HG03565 (cell line): Measurements from ENCODE around the gene CSNK2A3.
"Not testable (repeated sequence)": the region's sequence is repeated elsewhere in the genome, so short reads cannot be mapped to it uniquely, and the experiment has no call there.

Experiments
- ATAC-seq: cut with Tn5 transposase; IDR thresholded peaks from one replicate; pipeline ENCODE4 v1.9.1; 2021; ENCODE audit warnings: mild to moderate bottlenecking, moderate library complexity; ENCODE audit not compliant: unreplicated experiment

The CSNK2A3 gene

GRCh38 chr11:11352878-11353277 is at the start of gene CSNK2A3:
TSS of gene CSNK2A3 (minus strand) at chr11:11353250. CDS start at chr11:11353119, 131 bp downstream.
- ATAC-seq, result not testable (repeated sequence)

DNA sequence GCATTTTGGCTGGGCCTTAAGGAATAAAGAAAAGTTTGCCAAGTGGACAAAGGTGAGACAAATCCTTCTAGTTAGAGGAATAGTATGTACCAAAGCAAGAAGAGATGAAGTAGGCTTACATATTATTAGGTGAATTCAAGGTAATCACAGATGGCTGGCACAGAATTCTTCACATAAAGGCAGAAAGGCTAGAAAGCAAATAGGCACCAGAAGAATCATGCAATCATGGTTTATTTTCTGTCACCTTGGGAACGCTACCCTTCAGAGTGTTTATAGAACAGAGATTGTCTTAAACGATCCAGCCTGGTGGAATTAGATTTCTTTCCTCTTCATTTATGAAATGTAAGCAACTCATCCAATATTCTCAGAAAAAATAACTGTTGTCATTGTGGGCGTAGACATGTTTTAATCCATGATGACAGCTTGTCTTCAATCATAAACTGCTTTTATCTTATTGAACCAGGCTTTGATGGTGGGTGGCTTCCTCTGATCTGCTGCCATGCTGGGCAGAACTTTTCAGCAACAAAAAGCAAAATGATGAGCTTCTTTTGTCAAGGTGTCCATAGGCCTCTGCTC is 49.0 kb upstream of the CSNK2A3 start:
- no peak for ATAC-seq

- no peak for ATAC-seq
Observed at GRCh38 chr11:11400635-11401232, 47.7 kb upstream of the CSNK2A3 start.

DNA sequence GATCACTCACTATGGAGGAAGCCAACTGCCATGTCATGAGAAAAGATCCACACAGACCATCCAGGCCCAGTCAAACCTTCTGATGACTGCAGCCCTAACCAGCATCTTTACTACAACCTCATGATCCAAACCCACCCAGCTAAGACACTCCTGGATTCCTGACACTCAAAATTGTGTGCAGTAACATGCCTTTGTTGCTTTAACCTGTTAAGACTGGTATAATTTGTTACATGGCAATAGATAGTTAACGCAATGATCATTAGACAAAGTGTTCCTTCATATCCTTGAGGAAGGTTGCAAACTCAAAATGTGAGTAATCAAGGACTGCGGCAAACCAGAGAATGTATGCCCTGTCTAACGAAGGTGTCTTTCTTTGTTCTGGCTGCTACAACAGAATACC is 47.1 kb upstream of the CSNK2A3 start:
- no peak for ATAC-seq

DNA sequence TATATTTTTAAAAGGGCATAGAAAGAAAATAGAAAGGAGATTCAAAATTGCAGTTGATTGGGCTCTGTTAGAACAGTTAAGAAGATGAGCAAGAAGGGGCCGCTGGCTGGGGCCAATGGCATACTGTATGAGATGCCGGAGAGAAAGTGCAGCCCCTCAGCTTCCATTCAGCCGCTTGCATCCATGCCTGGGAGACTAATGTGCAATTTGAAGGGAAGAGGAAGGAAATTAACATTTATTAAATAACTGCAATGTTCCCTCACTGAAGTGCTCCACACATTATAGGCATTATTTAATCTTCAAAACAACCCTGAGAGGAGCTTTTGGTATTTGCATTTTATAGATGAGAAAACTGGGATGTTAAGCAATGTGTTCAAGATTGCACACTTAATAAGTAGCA is 44.7 kb upstream of the CSNK2A3 start:
- no peak for ATAC-seq

- no peak for ATAC-seq
Observed at GRCh38 chr11:11397036-11397415, 44.0 kb upstream of the CSNK2A3 start.

DNA sequence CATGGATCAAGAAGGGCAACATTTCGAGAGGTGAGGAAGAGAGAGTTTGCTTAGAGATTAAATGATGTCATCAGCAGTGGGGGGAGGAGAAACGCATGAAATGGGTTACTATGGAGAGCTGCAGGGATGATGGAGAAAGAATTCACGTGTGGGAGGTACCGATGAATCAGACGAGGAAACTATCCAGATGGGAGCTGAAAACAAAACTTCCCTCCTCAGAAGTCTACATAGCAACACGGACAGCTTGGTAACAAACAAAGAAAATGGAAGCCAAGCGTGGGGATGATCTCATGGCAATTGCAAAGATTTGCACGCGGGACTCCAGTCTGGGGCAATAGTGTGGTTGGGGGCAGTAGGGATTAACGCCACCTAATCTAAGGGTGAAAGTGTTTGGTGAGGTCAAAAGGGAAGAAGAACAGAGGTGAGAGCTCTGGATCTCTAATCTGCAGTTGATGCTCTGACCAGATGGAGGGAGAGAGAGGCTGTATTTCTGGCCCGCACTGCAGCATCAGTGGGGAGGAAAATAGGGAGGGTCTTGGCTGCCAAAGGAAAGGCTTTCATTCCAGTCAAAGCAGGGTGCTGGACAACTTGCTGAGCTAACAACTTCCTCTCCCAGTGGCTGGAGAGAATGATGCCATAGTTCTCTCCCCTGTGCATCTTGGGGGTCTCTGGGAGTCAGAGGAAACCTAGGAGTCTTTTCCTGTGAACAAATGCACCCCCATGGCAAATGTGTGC is 43.4 kb upstream of the CSNK2A3 start:
- no peak for ATAC-seq

- ATAC-seq, result no peak
Observed at GRCh38 chr11:11395126-11395525, 42.1 kb upstream of the CSNK2A3 start.

- ATAC-seq, result no peak
Observed at GRCh38 chr11:11394241-11394640, 41.2 kb upstream of the CSNK2A3 start.

DNA sequence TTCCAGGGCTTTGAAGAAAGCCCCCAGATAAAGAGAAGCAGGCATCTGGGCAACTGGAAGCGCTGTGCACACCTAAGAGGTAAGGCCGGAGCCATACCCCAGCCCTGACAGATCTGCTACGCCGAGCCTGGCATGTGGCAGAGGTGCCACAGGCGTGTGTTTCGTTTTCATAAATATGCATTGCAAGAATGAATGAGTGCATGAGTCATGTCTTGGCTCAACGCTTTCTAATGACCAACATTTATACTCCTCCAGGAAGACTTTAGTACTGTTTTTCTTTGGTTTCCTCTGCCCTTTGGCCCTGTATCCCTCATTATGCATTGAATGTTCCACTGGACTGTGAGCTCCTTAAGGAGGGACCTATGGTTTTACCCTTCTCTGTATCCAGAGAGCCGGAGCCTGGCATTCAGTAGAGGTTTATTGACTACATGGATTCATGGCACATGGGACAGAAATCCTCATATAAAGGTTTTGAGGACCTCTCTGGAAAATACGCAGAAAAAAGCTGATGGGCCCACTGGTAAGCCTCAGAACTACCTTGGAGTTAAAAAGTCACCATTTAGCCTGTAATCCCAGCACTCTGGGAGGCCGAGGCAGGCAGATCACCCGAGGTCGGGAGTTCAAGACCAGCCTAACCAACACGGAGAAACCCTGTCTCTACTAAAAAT is 38.9 kb upstream of the CSNK2A3 start:
- no peak for ATAC-seq

- ATAC-seq, result no peak
Observed at GRCh38 chr11:11391169-11391568, 38.1 kb upstream of the CSNK2A3 start.

- no peak for ATAC-seq
Observed at GRCh38 chr11:11390068-11390771, 37.2 kb upstream of the CSNK2A3 start.

DNA sequence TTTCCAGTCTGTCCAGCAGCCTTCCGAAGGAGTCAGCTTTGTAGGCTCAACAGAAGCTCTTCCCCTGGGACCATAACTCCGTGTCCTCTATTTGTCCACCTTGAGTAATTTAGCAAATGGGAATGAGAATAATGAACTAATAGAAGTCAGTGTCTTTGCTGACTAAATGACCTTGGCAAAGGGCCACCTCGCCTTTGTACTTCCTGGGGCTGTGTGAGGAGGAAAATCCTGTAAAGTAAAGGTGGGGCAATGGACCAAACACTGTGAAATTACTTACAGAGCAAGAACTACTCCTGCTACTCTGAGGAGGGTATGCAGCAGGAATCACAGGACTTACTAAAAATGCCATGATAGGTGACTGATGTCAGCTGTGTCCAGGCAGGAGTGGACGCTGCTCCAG is 36.2 kb upstream of the CSNK2A3 start:
- no peak for ATAC-seq

DNA sequence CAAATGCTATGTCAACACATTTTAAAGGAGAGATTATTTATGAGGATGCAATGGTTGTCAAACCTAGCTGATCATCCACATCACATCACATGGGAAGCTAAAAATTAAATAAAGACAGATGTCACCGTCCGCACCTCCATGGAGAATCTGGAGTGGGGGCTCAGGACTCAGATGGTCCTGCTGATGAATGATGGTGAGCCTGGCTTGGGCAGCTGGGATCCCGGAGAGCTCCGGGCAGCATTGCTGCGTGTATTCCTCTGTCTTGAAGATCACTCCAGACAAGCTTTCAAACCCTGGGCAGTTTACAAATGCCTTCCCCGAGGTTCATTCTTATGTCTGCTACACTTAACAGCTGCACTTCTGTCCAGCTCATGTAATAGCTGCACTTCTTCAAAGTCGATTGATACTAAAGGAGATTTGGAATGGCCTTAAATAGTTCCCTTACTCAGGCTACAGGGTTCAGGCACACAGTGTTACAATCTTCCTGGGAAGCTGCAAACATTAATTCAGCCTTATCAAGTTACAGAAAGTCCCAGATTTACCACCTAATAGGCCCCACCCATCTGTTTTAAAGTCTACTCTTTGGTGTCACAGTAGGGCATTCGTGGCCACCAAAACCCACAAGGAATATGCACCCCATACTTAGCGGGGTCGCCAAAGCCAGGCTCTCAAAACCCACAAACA is 34.7 kb upstream of the CSNK2A3 start:
- no peak for ATAC-seq

- no peak for ATAC-seq
Observed at GRCh38 chr11:11387207-11387606, 34.2 kb upstream of the CSNK2A3 start.

- ATAC-seq, result no peak
Observed at GRCh38 chr11:11384829-11385228, 31.8 kb upstream of the CSNK2A3 start.

- no peak for ATAC-seq
Observed at GRCh38 chr11:11383995-11384394, 30.9 kb upstream of the CSNK2A3 start.

DNA sequence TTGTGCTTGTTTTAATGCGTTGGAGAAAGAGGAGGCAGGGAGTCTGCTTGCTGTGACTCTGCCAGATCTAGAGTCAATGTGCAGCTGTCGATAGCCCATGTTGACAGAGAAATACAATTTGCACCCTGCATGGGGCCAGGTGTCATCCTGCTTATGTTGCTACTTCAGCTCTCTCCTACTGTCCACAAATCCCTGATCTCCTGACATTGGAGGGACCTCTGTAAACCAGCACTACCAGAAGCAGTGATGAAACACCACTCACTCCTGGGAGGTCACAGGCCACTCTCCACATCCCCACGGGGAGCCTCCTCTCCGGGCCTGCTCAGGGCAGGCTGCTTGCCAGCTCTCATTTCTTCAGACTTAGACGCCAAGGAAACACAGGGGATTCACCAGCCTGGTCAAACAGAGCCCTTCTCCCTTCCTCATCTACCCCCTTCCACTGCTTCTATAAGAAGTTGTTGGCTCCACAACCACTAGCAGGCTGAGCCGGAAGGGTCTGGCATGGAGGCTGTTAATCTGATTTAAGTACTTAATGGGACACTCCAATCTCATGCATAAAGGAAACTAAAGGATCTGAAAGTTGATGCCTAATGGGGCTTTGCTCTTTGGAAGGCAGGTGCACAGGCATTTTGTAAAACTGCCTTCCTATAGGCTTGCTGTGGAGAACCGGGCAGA is 29.9 kb upstream of the CSNK2A3 start:
- no peak for ATAC-seq

DNA sequence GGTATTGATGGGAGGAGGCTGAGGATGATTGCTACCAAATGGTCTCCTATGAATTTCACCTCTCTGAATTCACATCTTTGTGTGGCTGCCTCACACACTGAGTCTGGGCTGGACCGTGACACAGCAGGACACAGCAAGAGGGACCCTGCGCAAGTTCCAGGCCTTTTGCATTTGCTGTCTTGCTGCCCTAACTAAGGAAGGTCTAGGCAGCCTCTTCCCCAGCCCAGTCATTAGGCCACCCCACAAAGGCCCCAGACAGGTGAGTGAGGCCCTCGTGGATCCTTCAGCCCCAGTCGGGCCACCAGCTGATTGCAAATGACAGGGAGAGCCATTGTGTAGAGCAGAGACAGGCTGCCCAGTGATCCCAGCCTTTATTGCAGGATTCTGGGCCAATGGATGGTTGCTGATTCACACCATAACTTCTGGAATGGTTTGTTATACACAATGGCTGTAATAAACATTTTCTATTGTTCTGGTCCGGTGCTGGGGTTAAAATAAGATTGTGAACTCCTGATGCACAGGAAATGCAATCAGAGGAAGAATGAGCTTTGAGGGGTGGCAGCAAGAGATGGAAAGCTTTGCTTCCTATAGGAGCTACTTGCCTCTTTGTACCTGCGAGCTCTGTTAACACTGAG is 28.5 kb upstream of the CSNK2A3 start:
- no peak for ATAC-seq

- ATAC-seq, result no peak
Observed at GRCh38 chr11:11380883-11381282, 27.8 kb upstream of the CSNK2A3 start.
